ENCODE data around the gene NPB. TPM values are rescaled to one million over a fixed set of nuclear protein-coding genes. Genes with fewer than 3 reads are reported as not detected.

Gene NPB
- 1.2 TPM for total RNA-seq

DNA sequence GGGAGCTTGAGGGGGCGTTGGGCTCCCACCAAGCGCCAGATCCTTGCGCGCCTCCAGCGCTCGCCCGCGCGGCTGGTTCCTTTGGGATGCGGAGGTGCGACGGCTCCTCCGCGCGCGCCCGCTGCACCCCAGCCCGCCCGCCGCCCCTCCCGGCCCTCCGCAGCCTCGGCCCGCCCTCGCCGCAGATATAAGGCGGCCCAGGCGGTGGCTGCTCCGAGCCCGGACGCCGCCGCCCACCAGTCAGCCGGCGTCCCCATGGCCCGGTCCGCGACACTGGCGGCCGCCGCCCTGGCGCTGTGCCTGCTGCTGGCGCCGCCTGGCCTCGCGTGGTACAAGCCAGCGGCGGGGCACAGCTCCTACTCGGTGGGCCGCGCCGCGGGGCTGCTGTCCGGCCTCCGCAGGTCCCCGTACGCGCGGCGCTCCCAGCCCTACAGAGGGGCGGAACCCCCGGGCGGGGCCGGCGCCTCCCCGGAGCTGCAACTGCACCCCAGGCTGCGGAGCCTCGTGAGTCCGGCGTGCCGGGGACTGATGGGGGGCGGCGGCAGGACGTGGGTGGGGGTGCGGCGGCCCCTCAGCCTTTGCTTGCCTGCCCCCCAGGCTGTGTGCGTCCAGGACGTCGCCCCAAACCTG, at the start of gene NPB:
TSS of gene NPB (plus strand) at position 216 of the 630 bp plus-strand sequence. CDS start at position 256, 40 bp downstream.
- DNase-seq (ENCODE audit: low spot score in 2 of 2) (peak; percentile 67), FAIRE-seq (no peak)

DNA sequence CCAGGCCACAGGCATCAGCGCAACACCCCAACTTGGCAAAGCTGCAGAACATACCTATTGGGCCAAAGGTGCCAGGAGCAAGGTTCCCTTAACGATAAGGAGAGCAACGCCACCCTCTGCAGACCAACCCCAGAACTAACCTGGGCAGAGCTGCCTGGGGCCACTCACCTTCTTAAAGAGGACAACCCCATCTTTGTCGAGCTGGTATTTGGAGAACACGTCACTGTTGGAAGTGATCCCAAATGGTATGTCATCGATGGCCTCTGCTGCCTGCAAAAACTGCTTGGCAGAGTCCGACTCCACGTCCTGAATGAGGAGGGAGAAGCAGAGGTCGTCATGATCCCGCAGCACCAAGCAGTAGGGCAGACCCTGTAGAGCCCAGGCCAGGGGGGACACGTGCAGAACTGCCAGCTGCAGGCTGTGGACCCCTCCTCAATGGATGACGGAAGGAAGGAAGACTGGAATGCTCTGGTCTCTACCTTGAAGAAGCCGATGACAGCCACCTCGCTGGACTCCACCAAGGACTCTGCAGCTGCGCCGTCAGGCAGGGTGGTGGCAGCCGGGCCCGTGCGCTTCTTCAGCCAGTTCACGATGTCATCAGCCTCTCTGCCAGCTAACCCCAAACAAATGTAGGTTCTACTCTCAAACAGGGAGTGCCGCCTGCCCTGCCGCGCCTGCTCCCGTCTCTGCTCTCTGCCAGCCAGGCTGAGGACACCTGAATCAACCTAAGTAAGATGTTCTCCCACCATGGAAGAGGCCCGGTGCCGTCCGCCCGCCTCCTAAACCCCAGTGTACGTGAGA, 46.9 kb upstream of the NPB start:
- DNase-seq (ENCODE audit: low spot score in 2 of 2) (no peak), FAIRE-seq (no peak)

- FAIRE-seq (no peak), DNase-seq (ENCODE audit: low spot score in 2 of 2) (no peak)
Measured at GRCh38 chr17:81858170-81858966, 43.7 kb upstream of the NPB start.

DNA sequence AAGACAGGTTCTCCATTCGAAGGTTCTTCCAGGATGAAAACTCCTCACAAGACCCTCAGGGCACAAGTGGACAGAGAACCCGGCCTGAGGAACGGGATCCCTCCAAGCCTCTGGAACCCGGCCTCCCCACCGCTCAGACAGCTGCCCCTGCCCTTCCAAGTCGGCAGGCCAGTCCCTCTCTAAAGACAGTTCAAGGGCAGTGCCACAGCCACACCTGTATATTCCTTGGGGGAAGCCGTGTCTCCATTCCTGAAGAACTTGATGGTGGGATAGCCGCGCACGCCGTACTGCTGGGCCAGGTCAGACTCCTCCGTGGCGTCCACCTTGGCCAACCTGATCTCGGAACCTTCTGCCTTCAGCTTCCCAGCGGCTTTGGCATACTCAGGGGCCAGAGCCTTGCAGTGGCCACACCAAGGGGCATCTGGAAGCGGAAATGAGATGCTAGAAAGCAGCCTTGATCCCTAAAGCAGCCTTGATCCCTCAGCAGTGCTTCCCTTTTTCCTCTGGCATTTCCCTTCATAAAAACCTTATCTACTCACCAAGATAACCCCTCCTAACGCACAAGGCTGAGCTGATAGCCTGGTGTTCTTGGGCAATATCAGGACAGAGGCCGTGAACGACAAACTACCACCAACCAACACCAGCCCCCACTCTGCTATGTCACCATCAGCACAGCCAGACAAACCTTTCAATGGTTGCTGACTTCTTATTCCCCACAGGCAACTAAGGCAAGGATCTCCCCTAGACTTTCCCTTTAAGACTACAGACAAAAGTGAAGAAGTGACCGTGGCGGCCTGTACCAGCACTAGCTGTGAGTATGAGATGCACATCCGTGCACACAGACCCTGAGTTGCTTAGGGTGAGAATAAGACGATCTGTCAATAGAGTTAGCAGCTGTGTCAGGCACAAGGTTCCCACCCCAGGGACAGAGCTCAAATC, 42.8 kb upstream of the NPB start:
- FAIRE-seq: no peak
- no peak for DNase-seq (ENCODE audit: low spot score in 2 of 2)

DNA sequence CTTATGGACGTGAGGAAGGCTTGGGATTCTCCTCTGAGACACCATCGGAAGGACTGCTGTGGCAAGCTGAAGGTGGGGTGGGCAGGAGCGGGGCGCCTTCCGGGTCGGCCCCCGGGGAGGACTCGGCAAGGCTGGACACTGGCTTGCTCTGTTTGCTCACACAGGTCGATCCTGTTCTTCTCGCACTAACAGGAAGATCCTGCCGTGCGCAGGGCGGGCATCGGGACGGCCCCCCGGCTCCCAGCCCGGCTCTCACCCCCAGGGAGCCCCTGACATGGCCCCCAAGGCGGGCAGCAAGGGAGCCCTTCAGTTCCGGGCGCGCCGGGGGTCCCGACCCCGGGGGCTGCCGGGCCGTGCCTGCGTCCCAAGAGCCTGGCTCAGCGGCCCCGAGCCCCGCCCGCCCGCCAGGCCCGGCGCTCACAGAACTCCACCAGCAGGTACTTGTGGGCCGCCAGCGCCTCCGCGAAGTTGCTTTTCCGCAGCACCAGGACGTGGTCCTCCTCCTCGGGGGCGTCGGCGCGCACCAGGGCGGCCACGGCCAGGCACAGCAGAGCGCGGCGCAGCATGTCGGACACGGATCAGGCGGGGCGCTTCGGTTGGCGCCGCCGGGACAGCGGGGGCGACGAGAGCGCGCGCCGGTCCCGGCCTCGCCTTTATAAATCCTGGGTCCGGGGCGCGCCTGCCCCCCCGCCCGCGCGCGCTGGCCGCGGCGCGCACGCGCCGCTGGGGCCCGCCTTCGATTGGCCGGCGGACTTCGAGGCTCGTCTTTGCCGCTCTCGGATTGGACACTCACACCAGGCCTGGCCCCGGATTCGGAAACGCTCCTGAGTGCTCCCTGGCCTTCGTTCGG, 41.9 kb upstream of the NPB start, which contains the start of gene P4HB:
TSS of gene P4HB (minus strand) at position 630 of the 850 bp plus-strand sequence. CDS start at position 566, 64 bp downstream.
- DNase-seq (ENCODE audit: low spot score in 2 of 2) (peak in 1 of 2 donors; percentile 100), FAIRE-seq (no peak)

- FAIRE-seq: peak; percentile 94
- DNase-seq (ENCODE audit: low spot score in 2 of 2): peak; percentile 100
Measured at GRCh38 chr17:81860756-81861568, 41.1 kb upstream of the NPB start.

DNA sequence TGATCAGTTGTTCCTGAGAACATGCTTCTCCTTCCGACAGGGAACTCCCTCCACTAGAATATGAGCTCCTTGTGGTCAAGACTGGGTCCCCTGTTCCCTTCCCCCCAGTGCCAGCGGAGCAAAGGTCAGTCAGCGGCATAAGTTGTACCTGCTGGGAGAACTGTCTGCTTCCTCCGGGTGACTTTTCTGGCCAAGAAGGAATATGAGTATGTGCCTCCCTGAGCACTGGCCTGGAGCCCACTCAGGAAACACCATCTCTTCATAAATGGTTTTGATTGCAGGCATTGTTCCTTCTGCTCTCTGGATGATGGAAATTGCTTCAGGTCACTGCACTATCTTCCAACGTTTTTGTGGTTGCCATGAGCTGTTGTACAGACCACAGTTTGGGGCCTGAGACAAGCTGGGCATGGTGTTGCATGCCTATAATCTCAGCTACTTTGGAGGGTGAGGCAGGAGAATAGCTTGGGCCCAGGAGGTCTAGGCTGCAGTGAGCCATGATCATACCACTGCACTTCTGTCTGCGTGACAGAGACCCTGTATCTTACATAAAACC, 38.8 kb upstream of the NPB start:
- no peak for DNase-seq (ENCODE audit: low spot score in 2 of 2)

DNA sequence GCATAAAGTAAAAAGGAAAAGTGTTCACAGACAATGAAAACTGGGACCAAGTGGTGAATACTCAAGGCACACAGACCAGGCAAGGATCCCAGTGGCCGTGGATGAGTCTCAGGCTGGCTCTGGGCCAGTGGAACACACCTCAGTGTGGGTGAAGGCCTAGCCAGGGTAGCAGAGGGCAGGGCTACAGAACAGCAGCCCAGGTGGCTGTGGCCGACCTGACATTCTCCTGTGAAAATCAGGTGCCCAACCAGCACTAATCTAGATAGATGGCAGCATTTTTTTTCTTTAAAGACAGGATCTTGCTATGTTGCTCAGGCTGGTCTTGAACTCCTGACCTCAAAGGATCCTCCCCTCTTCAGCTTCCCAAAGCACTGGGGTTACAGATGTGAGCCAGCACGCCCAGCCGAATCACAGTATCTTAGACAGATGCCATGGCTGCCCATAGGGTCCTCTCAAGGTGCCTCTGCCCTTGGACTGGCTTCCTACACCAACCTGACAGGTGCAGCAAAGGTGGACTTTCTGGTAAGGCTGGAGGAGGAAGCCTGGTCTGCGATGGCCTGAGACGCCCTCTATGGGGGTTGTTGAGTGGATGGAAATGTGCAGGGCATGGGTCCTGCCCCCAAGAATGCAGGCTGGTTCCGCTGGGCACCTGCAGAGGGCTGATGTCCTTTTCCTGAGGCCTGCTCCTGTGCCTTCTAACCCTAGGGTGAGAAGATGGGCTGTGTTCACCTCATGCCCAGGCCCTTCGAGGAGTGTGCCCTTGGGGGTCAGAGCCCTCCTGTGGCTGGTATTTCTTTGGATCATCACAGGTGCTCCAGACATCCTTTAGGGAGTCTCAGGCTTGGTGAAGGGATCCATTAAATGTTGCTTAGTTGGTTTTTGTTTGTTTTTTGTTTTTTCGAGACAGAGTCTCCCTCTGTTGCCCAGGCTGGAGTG, 37.9 kb upstream of the NPB start:
- FAIRE-seq (no peak), DNase-seq (ENCODE audit: low spot score in 2 of 2) (no peak)

More for the DNA sequence above, 38.8 kb upstream of the NPB start:
- FAIRE-seq: no peak

- DNase-seq (ENCODE audit: low spot score in 2 of 2) (no peak), FAIRE-seq (no peak)
Measured at GRCh38 chr17:81865358-81865732, 36.7 kb upstream of the NPB start.

GRCh38 chr17:81865733-81866439, 36.2 kb upstream of the NPB start:
- FAIRE-seq: no peak
- no peak for DNase-seq (ENCODE audit: low spot score in 2 of 2)

DNA sequence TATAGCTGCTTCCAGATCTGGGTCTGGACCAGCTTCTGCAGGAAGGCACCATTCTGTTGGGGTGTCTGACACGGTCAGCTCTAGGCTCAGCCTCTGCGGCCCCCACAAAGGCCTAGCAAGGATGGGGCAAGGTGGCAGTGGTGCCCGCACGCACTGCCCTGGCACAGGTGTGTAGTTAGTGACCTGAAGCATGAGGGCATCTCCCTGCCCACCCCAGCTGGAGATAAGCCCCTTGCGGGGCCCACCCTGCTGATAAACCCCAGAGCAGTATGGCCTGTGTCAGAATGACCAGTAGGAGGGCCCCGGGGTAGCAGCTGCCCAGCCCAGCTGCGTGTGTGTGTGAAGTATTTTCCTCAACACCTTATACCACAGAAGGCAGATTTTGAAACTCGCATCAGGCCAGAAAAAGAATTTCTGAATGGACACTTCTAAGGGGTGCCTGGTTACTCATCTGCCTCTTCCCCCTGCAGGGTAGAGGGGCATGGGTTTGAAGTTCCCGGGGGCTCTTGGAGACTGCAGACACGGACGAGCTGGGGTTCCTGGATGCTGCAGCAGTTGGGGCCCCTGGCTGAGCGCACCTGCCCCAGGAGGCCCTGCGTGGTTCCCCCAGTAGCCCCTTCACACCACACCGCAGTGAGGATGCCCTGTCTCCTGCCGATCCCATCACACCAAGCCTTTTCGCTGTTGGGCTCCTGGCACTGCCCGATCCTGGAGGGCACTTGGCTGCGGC, 35.4 kb upstream of the NPB start:
- FAIRE-seq: no peak
- DNase-seq (ENCODE audit: low spot score in 2 of 2): no peak

DNA sequence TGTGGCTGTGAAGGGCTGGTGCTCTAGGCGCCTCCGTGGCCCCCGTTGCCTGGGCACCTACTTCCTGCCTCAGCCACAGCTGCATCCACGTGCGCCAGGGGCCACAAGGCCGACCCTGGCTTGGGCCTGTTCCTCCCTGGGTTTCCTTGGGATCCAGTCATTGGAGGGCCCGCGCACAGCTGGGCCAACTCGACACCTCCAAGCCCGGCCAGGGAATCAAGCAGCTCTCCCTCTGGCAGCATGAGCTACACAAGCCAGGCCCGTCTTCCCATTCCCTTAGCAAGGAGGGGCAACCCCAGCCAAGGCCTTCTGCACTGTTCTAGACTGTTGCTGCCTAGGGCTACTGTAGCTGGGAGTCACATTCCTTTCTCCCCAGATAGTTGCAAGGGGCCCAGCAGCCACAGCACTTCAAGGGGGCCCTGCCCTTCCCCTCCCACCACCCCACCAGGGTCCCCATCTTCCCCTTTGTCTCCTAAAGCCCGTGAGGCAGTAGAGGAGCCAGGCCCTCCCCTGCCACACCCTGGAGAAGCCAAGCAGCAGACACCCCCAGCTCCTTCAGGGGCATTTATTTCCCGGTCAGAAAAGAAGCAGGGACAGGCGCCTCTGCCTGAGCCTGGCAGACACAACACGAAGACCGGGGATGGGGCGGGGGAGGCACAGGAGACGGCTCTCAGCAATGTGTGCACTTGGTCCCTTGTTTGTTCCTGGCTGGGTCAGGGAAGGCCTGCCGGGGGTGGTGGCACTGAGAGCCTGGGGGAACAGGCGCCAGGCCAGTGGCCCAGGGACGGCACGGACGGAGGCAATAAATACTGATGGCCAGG, 34.7 kb upstream of the NPB start:
- FAIRE-seq (no peak), DNase-seq (ENCODE audit: low spot score in 2 of 2) (no peak)

DNA sequence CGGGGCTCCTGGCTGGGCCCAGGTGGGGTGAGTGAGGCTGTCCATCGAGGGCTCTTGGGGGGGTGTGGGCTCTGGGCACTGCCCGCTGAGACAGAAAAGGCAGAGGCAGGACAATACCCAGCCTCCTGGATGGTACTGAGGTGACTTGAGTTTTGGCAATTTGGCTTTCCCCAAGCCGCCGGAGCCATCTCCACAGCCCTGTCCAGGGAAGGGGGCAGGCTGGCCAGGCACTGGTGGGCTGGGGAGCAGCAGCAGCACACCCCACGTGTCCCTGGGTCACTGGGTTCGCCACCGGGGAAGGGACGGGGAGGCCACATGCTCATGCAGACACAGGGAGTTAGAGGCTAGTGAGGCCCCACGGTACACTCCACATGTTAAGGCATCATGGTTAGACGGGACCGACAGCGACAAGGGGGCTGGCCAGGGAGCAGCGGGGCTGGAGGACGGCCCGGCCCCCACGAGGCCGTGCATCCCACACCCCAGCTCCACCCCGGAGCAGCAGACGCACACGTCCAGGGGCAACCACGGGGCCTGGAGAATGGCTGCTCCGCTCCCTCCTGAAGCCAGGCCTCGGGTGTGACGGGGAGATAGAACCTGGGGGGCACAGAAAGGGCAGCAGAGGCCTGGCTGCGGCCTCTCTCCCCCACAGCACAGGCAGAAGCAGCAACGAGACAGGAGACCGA, 33.9 kb upstream of the NPB start:
- no peak for FAIRE-seq
- no peak for DNase-seq (ENCODE audit: low spot score in 2 of 2)

GRCh38 chr17:81868674-81869220, 33.3 kb upstream of the NPB start:
- no peak for DNase-seq (ENCODE audit: low spot score in 2 of 2)
- no peak for FAIRE-seq
